Measurements from ENCODE around the gene BNIP1.
"Not testable (repeated sequence)": the region's sequence is repeated elsewhere in the genome, so short reads cannot be mapped to it uniquely, and the experiment has no call there.

BNIP1 gene, protein sequence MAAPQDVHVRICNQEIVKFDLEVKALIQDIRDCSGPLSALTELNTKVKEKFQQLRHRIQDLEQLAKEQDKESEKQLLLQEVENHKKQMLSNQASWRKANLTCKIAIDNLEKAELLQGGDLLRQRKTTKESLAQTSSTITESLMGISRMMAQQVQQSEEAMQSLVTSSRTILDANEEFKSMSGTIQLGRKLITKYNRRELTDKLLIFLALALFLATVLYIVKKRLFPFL

DNA sequence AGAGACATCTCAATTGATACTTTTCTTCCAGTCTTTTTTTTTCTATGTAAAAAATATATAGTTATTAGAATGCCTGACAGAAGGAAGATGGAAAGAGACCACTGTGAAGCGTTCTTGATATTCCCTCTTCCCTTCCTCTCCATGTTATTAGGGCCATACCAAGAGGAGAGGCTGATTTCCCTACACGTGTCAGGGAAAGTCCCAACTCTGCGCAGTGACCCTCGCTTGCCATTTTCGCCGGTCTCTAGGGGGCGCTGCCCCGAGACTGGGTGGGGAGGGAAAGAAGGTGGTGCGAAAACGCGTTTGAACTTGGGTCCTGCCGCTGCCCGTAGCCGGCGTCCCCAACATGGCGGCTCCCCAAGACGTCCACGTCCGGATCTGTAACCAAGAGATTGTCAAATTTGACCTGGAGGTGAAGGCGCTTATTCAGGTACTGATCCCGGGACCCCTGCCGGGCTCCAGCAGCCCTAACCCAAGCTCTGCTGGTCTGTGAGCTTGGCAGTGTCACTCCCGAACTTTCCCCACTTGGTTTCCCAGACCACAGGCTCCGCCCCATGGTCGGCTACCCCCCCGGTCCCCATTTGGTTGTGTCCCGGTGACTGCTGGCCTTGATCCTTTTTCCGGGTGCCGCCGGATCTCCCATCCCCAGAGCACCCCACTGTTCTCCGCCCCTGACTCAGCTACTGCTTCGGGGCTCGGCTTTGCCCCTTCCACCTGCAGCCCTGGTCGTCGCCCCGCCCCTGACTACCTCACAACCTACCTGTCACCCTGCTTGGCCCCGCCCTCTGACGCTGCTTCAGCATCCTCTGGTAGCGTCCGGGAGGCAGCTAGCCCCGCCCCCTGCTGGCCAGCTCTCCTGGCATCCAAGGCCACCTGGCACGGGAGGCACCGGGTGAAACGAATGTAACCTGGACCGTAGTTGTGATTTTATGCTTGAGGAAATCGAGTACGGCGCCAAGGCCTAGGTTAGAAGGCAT lies at the start of gene BNIP1:
Gene BNIP1, plus strand, starts transcription at position 332 of the 977 bp plus-strand sequence. Its CDS starts 15 bp downstream, at position 347.
- DNase-seq, result peak; percentile 90 to 93

DNA sequence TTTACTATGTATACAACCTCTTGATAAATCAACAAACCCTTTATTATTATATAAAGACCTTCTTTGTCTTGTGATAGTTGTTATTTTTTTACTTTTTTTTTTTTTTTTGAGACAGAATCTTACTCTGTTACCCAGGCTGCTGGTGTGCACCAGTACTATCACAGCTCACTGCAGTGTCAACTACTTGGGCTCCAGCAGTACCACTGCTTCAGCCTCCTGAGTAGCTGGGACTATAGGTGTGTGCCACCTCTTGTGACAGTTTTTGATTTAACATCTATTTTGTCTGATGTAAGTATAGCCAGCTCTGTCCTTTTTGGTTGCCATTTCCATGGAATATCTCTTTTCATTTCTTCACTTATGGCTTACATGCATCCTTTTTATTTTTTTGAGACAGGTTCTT lies 45.5 kb upstream of the BNIP1 start:
- DNase-seq, result no peak

DNA sequence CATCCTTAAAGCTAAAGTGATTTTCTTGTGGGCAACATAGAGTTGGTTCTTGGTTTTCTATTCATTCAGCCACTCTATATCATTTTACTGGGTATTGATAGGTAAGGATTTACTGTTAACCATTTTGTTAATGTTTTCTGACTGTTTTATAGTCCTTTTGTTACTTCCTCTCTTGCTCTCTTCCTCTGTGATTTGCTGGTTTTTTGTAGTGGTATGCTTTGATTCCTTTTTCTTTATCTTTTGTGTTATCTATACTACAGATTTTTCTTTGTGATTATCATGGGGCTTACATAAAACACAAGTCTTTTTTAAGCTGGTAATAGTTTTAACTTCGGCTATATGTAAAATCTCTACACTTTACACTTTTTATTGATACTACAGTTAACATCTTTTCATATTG lies 44.9 kb upstream of the BNIP1 start:
- no peak for DNase-seq

DNA sequence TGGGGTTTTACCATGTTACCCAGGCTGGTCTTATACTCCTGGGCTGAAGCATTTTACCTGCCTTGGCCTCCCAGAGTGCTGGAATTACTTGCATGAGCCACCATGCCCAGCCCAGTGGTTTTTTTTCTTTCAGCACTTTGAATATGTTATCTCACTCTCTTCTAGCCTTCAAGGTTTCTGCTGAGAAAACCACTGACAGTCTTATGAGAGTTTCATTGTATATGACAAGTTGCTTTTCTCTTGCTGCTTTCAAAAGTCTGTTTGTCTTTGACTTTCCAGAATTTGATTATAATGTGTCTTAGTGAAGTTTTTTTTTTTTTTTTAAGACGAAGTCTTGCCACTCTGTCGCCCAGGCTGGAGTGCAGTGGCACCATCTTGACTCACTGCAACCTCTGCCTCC lies 43.1 kb upstream of the BNIP1 start:
- no peak for DNase-seq

DNA sequence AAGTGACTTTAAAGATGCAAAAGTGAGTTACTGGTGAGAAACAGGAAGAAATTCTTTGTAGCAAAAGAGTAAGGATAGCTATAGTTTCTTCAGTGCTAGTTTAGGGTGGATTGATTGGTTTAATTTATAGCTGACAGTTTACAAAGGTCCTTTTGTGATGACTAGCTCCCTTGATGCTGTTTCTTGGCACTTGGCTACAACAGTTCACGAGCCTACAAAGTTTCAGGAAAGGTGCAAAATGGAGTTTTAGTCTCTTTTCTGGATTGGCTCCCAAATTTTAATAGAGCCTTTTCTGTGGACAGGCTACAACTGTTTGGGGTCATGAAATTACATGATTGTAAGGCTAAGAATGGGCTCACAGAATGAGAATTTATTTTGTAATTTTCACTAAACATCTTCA lies 40.9 kb upstream of the BNIP1 start:
- no peak for DNase-seq

DNA sequence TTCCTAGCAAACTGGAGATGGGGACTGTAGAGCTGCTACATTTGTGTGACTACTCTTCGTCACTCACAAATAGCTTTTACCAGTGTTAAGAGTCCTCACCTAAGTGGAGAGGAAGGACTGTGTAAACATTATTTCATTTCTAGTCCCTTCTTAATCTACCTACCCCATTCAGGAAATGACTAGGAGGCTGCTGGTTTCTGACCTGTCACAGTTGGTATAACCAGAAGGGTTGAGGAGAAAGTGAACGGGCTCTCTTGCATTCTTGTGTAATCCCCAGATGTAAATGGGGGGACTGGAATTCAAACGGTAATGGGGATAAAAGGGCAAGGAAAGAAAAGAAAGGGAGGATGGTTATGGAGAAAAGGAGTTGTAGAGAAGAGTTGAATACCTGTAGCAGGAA lies 35.4 kb upstream of the BNIP1 start:
- no peak for DNase-seq

DNA sequence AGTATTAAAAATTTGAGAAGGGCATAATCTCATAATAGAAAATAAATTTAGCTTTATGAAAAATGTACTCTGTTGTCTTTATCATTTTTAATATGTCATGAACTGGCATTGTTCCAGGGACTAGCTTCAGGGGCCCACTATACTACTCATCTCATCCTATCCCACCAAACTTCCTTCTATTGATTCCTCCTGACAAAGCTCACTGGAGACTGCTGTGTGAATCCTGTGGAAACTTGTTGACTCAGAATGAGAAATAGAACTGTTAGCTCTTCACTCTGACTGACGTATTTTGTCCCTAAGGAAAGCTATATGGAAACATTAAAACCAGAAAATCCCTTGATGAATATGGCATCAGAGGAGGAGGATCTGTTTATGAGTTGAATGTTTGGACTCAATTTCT lies 29.8 kb upstream of the BNIP1 start:
- DNase-seq, result no peak

DNA sequence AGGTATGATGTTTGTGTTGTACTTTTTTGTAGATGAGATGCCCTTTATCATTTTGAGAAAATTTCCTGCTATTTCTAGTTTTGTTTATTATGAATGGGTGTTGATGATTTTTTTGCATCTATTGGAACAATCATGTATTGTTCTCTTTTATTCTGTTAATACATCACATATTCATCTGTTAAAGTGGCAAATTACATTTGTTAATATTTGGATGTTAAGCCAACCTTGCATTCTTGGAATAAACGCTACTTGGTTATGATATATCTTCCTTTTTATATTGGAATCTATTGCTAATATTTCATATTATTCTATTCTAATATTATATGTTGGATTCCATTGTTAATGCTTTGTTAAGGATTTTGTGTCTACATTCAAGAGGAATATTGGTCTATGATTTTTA lies 24.6 kb upstream of the BNIP1 start:
- DNase-seq, result no peak

DNA sequence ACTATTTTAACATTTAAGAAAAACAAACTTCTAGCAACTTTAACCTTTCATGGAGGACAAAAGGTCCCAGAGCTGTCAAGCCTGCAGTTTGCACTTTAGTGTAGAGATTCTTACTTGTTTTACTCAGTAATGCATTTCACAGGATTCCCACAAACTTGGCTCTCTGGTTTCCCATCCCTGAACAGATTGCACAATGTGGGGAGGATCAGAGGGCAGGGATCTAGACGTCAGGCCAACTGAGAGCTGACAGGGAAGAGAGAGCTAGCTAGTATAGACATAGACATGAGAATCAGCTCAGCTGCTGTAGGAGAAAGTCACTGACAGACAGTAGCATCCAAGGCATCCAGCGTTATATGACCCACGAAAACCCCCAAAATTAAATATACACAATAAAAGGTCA lies 20.9 kb upstream of the BNIP1 start:
- DNase-seq, result no peak

DNA sequence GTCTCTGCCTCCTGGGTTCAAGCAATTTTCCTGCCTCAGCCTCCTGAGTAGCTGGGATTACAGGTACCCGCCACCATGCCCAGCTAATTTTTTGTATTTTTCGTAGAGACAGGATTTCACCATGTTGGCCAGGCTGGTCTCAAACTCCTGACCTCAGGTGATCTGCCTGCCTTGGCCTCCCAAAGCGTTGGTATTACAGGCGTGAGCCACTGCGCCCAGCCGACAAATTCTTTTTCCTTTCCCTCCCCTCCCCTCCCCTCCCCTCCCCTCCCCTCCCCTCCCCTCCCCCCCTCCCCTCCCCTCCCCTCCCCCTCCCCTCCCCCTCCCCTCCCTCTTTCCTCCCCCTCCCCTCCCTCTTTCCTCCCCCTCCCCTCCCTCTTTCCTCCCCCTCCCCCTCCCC lies 12.2 kb upstream of the BNIP1 start:
- DNase-seq, result not testable (repeated sequence)

DNA sequence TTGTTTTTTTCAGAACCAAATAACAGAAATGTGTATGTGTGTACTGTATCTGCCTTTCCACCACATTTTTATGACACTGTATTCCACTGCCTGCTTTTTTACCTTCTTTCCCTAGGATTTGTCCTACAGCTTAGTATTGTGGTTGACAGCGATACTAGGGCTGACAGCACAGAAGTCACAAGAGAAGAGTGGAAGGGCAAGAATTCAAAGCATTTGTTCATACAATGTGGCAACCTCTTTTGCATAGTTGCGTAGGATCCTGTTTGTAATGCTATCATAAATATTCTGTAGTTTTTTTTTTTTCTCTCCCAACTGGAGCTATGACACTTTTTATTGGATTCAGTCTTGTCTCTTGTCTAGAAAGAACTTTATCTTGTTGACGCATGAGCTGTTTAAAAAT lies 5.6 kb upstream of the BNIP1 start:
- DNase-seq, result no peak

DNA sequence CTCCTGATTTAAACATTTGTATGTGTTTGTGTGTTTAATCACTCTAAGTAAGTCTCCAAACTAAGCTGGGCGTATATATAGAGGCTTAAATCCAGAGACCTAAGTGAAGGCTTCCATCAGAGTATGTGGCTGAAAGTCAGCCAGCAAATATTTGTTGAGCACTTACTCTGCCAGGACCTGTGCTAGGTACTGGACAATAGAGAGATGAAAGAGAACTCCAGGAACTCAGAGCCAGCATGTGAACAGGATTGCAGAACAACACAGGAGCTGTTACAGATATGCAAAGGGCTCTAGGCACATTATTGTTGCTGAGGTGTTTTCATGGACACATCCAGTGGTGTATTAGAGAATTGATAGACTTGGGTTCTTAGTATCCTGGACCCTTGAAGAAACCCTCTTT lies 4.7 kb upstream of the BNIP1 start:
- DNase-seq, result no peak

DNA sequence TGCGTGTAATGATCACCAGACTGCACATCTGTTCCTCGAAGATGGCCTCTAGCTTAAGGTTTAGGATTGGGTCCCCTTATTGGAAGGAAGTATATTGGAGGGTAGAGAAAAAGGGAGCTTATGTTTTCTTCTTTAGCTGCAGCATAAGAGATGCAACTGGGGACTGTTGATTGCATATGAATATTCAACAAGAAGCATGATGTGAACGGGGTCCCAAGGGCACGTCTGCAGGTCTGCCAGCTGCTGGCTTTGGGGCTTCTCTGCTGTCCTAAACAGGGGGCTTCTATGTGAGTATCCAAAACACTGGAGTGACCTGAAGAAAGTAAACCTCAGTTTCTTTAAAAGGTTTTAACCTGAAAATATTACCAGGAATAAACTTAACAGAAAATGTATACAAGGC lies 3.6 kb upstream of the BNIP1 start:
- no peak for DNase-seq

DNA sequence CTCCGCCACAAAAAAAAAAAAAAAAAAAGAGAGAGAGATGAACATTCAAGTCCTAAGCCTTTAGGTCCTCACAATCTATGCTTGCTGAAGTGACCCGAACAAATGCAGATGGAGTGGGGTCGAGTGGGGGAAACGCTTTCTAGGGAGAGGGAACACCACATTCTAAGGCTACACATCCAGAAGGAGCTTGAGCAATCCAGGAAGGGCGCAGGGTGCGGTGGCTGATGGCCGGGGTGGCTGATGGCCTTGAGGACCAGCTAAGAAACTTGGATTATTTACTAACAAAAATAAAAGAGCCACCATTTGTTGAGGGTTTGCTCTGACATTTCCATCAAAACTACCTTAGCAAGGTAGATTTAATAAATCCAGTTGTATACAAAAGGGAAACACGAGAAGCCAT lies 764 bp upstream of the BNIP1 start:
- no peak for DNase-seq

DNA sequence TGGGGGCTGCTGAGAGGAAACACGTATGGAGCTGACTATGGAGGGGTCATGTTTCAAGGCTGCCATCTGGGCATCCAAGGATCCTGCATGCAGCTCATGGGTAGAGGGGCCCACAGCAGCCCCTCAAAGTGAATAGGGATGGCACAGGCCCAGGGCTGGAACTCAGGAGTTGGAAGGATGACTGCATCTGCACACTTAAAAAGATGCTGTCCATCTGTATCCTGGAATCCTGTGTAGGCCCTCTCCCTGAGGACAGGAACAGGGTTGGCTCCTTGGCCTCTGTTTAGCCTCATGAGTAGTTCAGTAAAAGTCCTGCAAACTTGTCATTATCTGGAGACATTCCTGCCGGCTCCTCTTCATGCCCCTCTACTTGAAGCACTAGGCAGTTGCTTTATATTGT lies 4.0 kb downstream of the BNIP1 start:
- DNase-seq, result no peak

DNA sequence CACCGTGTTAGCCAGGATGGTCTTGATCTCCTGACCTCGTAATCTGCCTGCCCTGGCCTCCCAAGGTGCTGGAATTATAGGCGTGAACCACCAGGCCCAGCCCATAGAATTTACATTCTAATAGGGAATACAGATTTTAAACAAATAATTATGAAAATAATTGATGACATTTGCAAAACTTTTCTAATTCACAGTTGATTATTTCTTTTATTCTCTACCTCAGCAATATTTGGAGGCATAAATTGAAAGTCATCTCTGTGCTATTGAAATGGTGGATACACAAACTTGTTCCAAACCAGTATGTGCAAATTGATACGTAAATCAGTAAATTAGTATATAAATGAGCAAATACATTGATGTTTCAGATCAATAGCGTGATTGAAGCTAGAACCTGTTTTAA lies 8.2 kb downstream of the BNIP1 start:
- no peak for DNase-seq

DNA sequence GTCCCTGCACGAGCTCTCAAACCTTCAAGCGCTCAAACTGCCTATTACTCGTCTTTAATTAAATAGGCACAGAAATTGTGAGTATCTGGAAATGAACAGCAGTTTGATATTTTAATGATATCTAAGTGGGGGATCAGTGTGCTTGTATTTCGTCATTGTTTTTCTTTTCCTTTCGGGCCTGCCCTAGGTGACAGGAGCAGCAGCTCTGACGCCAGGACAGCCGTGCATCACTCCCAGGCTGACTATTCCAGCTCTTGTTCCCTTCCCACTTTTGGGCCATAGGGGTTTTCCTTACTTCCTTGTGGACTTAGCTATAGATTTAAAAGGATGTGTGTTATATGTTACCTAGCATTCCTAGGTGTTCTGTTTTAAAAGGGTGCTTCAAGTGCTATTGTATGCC lies 9.5 kb downstream of the BNIP1 start:
- DNase-seq, result no peak

DNA sequence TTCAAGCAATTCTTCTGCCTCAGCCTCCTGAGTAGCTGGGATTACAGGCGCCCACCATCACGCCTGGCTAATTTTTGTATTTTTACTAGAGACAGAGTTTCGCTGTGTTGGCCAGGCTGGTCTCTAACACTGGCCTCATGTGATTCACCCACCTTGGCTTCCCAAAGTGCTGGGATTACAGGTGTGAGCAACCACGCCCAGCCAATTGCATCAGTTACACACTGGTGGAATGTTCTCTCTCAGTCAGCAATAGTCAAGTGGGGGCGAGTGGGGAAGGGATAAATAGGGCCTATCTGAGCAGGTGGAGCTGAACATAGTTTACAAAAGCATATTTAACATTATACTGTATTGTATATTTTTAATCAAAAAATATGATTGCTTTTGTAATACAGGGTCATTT lies 10.3 kb downstream of the BNIP1 start:
- not testable (repeated sequence) for DNase-seq

DNA sequence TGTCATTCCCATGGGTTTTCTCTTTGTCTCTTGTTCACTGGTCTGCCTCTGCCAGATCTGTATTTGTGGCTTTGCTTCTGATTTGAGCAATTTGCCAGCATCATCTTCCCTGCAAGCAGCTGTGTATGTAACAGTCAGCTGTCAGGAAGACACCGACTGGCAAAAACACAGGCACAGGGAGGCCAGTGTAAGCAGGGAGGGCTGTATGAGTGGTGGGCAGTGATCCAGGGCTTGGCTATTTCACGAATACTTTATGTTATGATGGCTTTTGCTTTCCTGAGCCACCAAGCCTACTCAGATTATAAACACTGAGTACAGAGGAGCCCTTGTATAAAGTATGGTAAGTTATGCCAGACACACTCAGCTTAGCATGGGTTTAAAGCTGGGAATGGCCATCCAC lies 11.6 kb downstream of the BNIP1 start:
- no peak for DNase-seq

DNA sequence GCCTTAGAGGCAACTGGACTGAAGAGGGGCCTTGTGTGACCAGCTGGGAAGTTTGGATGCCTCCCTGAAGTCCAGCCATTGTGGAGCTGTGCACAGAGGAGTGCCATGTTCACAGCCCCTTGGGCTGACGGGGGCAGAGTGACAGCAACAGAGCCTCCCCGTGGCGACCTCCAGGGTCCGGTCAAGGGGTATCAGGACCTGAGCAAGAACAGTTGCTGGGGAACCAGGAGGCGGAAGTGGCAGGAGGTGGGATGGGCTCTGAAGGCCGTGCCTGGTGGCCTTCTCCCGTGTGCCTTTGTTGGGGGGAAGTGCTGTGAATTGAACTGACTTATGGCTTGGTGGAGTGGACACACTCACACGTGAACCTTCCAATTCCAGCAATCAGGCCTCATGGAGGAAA lies 14.0 kb downstream of the BNIP1 start:
- DNase-seq, result no peak

DNA sequence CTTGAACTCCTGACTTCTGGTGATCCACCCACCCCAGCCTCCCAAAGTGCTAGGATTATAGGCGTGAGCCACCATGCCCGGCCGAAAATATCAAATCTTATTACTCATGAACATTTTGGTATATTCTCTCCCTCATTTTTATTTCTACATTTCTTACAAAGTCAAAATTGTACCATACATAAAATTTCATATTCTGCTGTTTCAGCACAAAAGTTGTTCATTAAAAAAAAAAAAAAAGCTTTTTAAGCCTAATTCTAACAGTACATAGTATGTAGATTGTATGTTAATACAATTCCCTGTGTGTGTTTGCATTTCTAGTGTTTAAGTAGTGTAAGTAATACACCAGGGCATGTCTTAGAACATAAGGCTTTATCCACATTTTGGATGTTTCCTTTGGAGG lies 14.9 kb downstream of the BNIP1 start:
- no peak for DNase-seq

DNA sequence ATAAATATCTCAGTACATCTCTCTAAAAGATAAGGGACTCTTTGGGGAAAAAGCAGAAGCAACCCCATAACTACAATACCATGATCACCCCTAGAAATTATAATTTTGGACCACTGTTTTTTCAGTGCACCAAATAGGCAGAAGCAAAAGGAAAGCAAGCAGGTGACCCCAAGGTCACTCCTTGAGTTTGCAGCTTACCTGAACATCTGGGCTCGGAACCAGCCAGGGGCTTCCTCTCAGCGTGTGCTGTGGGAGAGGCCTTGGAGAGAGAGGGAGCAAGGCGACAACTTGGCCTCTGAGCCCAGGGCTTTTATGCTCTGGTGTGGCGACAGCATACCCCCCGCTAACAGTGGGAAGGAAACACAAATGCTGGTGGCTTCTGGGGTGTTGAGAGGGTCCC lies 16.8 kb downstream of the BNIP1 start:
- no peak for DNase-seq

DNA sequence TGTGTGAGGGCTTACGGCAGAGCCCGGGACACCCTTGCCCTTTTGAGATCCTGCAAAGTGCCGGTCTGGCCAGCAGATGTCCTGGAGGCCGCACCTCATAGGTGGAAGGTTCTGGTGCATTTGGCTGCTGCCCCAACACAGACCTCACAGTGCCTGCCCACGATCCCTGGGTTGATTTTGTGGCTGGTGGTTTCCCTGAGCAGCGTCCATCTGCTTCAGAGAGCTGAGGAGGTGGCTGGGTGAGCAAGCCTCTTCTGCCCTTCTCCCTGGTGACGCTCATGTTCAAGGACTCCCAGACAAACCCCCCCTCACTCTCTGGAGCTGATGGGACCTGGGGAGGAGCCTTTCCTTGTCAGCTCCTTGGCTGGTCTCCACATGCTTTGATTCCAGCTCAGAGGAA lies 18.9 kb downstream of the BNIP1 start:
- no peak for DNase-seq

DNA sequence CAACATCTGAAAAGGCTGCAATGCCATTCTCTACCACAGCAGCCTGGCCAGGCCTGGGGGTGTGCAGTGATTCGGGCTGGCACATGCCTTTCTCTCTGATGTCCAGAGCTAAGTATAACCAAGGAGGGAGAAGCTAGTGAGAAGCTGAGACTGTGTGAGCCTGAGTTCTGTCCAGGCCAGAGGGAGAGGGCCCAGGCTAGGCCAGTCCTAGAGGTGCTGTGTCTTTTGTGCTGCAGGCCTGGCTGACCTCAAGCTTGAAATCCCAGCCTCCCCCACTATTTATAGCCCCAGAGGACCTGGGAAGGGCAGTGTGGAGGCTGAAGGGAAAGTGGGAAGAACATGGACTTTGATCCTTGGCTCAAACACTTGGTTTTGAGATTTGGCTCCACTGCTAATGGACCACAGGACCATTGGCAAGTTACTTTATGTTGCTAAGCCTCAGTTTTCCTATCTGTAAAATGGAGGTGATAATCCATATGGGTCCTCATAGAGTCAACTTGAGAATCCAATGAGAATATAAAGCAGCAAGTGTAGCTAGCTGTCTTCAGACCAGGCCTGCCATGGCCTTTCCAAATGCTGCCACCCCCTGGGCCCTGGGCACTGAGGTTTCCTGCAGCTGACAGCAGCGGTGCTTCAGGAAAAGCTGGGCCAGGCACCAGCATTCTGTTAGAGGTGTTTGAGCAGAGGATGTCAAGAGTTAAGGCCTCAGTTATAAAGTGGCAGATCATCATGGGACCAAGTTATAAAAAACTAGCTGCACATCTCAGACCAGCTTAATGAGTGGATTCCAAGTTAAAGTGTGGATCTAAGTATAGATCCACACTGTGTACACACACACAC lies 21.1 kb downstream of the BNIP1 start:
- no peak for DNase-seq
